SK-N-SH treated with all-trans-retinoic acid at 6 μM for 48 hours (cell line): Measurements from ENCODE around the gene RBM19.

Experiments used
- ATAC-seq: fragments of 200-7000 bp; cut with Tn5 transposase; 3 replicates; pipeline ENCODE4 v1.9.1; 2020; ENCODE audit warnings: mild to moderate bottlenecking, moderate library complexity
- ARNTL ChIP-seq: fragments of 450-650 bp; formaldehyde crosslinking; IDR thresholded peaks from 2 replicates; pipeline ENCODE4 v1.5.0; 2020; ENCODE audit warnings: low read depth, mild to moderate bottlenecking, moderate library complexity, borderline replicate concordance
- BACH2 ChIP-seq: fragments of 250-450 bp; sonication (Bioruptor Pico); IDR thresholded peaks from 2 replicates; pipeline ENCODE4 v1.9.0; 2021; ENCODE audit warnings: mild to moderate bottlenecking, borderline replicate concordance
- CREB5 ChIP-seq: fragments of 250-450 bp; sonication (Bioruptor Pico); IDR thresholded peaks from 2 replicates; pipeline ENCODE4 v1.5.1; 2020; ENCODE audit warnings: low read depth, mild to moderate bottlenecking, moderate library complexity
- CSDC2 ChIP-seq: fragments of 250-450 bp; sonication (Bioruptor Pico); IDR thresholded peaks from 2 replicates; pipeline ENCODE4 v1.5.0; 2020; ENCODE audit warnings: mild to moderate bottlenecking, moderate library complexity
- ESRRG ChIP-seq: fragments of 250-450 bp; sonication (Bioruptor Pico); IDR thresholded peaks from 2 replicates; pipeline ENCODE4 v1.6.1; 2021; ENCODE audit warnings: mild to moderate bottlenecking
- GLIS3 ChIP-seq: fragments of 250-450 bp; sonication (Bioruptor Pico); IDR thresholded peaks from 2 replicates; pipeline ENCODE4 v1.5.0; 2020; ENCODE audit warnings: mild to moderate bottlenecking, moderate library complexity
- OSR1 ChIP-seq: fragments of 250-450 bp; sonication (Bioruptor Pico); IDR thresholded peaks from 2 replicates; pipeline ENCODE4 v1.8.0; 2022; ENCODE audit warnings: moderate library complexity, mild to moderate bottlenecking, inconsistent platforms
- PATZ1 ChIP-seq: fragments of 250-450 bp; sonication (Bioruptor Pico); IDR thresholded peaks from 2 replicates; pipeline ENCODE4 v1.8.0; 2020; ENCODE audit warnings: mild to moderate bottlenecking, moderate library complexity, borderline replicate concordance
- POU6F1 ChIP-seq: fragments of 250-450 bp; sonication (Bioruptor Pico); IDR thresholded peaks from 2 replicates; pipeline ENCODE4 v1.8.0; 2021; ENCODE audit warnings: low read depth, mild to moderate bottlenecking, moderate library complexity, borderline replicate concordance
- PPARA ChIP-seq: fragments of 250-450 bp; sonication (Bioruptor Pico); IDR thresholded peaks from 2 replicates; pipeline ENCODE4 v1.5.0; 2020; ENCODE audit warnings: mild to moderate bottlenecking, borderline replicate concordance
- RARB ChIP-seq: fragments of 250-450 bp; sonication (Bioruptor Pico); IDR thresholded peaks from 2 replicates; pipeline ENCODE4 v1.8.0; 2021; ENCODE audit warnings: mild to moderate bottlenecking, moderate library complexity
- TCF4 ChIP-seq: fragments of 250-450 bp; sonication (Bioruptor Pico); IDR thresholded peaks from 2 replicates; pipeline ENCODE4 v1.8.0; 2021; ENCODE audit warnings: mild to moderate bottlenecking, moderate library complexity, borderline replicate concordance
- TSHZ2 ChIP-seq: fragments of 250-450 bp; sonication (Bioruptor Pico); IDR thresholded peaks from 2 replicates; pipeline ENCODE4 v1.5.0; 2020; ENCODE audit warnings: mild to moderate bottlenecking, moderate library complexity
- ZC3H10 ChIP-seq: fragments of 250-450 bp; sonication (Bioruptor Pico); IDR thresholded peaks from 2 replicates; pipeline ENCODE4 v1.5.1; 2021; ENCODE audit warnings: mild to moderate bottlenecking, moderate library complexity
- ZFP3 ChIP-seq: fragments of 250-450 bp; sonication (Bioruptor Pico); IDR thresholded peaks from 2 replicates; pipeline ENCODE4 v1.5.0; 2020; ENCODE audit warnings: mild to moderate bottlenecking, moderate library complexity
- ZFP30 ChIP-seq: fragments of 450-650 bp; formaldehyde crosslinking; IDR thresholded peaks from 2 replicates; pipeline ENCODE4 v1.5.0; 2022; ENCODE audit warnings: mild to moderate bottlenecking, moderate library complexity
- ZNF565 ChIP-seq: fragments of 450-650 bp; formaldehyde crosslinking; conservative IDR thresholded peaks from 2 replicates; pipeline ENCODE4 v1.5.0; 2020; ENCODE audit warnings: low read depth, mild to moderate bottlenecking, moderate library complexity
- ZNF70 ChIP-seq: fragments of 450-650 bp; formaldehyde crosslinking; IDR thresholded peaks from 2 replicates; pipeline ENCODE4 v1.5.0; 2020; ENCODE audit warnings: mild to moderate bottlenecking, moderate library complexity
- ZNF8 ChIP-seq: fragments of 450-650 bp; formaldehyde crosslinking; IDR thresholded peaks from 2 replicates; pipeline ENCODE4 v1.5.0; 2020; ENCODE audit warnings: mild to moderate bottlenecking, moderate library complexity

Gene RBM19

GRCh38 chr12:113912760-113913329 lies 53.3 kb downstream of the RBM19 start:
- ATAC-seq = peak; percentile 94
- no peak for TF ChIP-seq CREB5 (CRISPR knock-in tag)
- TF ChIP-seq GLIS3 (CRISPR knock-in tag) = no peak
- TF ChIP-seq RARB = no peak
- TF ChIP-seq TCF4 (CRISPR knock-in tag) = no peak
- no peak for TF ChIP-seq CSDC2
- no peak for TF ChIP-seq ZFP30 (CRISPR knock-in tag)
- no peak for TF ChIP-seq ESRRG (CRISPR knock-in tag)
- no peak for TF ChIP-seq PPARA (CRISPR knock-in tag)
- TF ChIP-seq OSR1 (CRISPR knock-in tag) = no peak
- TF ChIP-seq PATZ1 (CRISPR knock-in tag) = no peak
- no peak for TF ChIP-seq ZNF565 (CRISPR knock-in tag)
- TF ChIP-seq ZNF8 (CRISPR knock-in tag) = no peak
- TF ChIP-seq POU6F1 (CRISPR knock-in tag) = no peak
- TF ChIP-seq, all 23 proteins: peak for 0

GRCh38 chr12:113911971-113912759 lies 54.0 kb downstream of the RBM19 start:
- peak; percentile 53 for ATAC-seq
- TF ChIP-seq POU6F1 (CRISPR knock-in tag) (no peak), ZNF565 (CRISPR knock-in tag) (no peak), TSHZ2 (no peak), CSDC2 (no peak), CREB5 (CRISPR knock-in tag) (no peak), ZFP3 (CRISPR knock-in tag) (no peak)

GRCh38 chr12:113910751-113911272 lies 55.3 kb downstream of the RBM19 start:
- no peak for ATAC-seq
- no peak for TF ChIP-seq ZNF70
- no peak for TF ChIP-seq PPARA (CRISPR knock-in tag)
- TF ChIP-seq ZNF8 (CRISPR knock-in tag) = no peak
- TF ChIP-seq ESRRG (CRISPR knock-in tag) = no peak
- no peak for TF ChIP-seq PATZ1 (CRISPR knock-in tag)
- TF ChIP-seq POU6F1 (CRISPR knock-in tag) = no peak
- TF ChIP-seq OSR1 (CRISPR knock-in tag) = no peak
- TF ChIP-seq ZFP30 (CRISPR knock-in tag) = no peak
- TF ChIP-seq BACH2 (CRISPR knock-in tag) = no peak
- no peak for TF ChIP-seq ARNTL (CRISPR knock-in tag)
- no peak for TF ChIP-seq CSDC2
- TF ChIP-seq ZC3H10 (CRISPR knock-in tag) = no peak
